Left lobe of liver (tissue), 2 donors: Measurements from ENCODE around the gene DAPK1. TPM values are rescaled to one million over a fixed set of nuclear protein-coding genes. Genes with fewer than 3 reads are reported as not detected.
"Not testable (repeated sequence)": the region's sequence is repeated elsewhere in the genome, so short reads cannot be mapped to it uniquely, and the experiment has no call there.

ENCODE experiments used
- ATAC-seq: fragments of 200-7000 bp; cut with Tn5 transposase; one replicate; pipeline ENCODE4 v1.9.1; 2020; ENCODE audit warnings: mild to moderate bottlenecking, moderate library complexity
- DNase-seq: peaks from one replicate; pipeline ENCODE4 v3.0.0-alpha.2; 2020; ENCODE audit warnings: low spot score
- total RNA-seq: library from RNA; stranded (reverse); gene quantifications from one replicate; pipeline ENCODE4 v1.2.1, GENCODE V29; 2021
- donor health status: DM: no; HTN: no; CAD: no; lungs with moderate emphysema.
- donor health status: DM: no; HTN: yes; CAD: no.

The DAPK1 gene
- total RNA-seq, 1 donor from 2014 or later, result 58.0 TPM

DNA sequence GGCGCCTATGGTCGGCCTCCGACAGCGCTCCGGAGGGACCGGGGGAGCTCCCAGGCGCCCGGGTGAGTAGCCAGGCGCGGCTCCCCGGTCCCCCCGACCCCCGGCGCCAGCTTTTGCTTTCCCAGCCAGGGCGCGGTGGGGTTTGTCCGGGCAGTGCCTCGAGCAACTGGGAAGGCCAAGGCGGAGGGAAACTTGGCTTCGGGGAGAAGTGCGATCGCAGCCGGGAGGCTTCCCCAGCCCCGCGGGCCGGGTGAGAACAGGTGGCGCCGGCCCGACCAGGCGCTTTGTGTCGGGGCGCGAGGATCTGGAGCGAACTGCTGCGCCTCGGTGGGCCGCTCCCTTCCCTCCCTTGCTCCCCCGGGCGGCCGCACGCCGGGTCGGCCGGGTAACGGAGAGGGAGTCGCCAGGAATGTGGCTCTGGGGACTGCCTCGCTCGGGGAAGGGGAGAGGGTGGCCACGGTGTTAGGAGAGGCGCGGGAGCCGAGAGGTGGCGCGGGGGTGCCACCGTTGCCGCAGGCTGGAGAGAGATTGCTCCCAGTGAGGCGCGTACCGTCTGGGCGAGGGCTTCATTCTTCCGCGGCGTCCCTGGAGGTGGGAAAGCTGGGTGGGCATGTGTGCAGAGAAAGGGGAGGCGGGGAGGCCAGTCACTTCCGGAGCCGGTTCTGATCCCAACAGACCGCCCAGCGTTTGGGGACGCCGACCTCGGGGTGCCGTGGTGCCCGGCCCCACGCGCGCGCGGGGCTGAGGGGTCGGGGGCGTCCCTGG, 561 bp downstream of the DAPK1 start:
- peak; percentile 64 for ATAC-seq
- peak; percentile 68 for DNase-seq

DNA sequence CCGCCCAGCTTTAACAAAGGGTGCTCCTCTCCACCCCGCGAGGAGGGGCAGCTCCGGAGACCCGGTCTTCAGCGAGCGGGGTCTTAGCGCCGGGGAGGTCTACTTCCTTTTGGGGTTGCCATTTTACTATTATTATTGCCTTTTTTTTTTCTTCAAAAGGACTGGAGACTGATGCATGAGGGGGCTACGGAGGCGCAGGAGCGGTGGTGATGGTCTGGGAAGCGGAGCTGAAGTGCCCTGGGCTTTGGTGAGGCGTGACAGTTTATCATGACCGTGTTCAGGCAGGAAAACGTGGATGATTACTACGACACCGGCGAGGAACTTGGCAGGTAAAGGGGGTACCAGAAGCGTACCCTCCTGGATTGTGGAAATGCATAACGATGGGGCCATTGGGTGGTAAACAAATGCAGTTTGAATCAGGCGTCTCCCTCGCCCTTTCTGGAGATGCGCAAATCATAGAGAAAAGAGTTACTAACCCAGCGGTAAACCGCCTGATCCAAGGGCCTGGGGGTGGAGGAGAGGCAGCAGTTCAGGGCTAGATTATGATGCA, 1.2 kb downstream of the DAPK1 start:
- ATAC-seq (peak; percentile 28), DNase-seq (no peak)

DNA sequence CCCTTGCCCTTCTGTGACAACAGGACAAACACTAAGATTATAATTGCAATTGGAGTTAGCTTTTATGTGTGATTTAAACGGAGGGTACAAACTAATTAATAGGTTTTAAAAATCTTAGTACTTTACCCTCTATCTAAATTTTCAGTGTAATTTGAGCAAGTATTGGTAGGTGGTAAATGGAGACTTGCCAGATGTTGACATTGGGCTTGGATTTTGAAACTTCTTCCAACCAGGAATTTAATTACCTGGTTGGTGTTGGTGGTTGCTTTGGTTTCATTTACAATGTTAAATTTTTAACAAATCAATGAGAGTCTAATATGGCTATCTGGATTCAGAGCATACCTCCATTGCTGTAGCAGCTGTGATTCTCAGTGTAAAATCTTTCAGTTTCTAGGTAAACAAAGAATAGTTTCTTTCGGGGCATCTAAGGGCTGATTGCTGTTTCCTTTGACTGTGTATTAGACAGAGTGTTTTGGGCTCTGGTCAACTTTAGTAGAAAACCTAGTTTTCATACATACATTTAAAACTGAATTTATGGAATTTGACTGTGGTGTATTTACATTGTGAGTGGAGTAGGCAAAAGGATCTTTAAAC, 1.9 kb downstream of the DAPK1 start:
- no peak for ATAC-seq
- DNase-seq, result no peak

DNA sequence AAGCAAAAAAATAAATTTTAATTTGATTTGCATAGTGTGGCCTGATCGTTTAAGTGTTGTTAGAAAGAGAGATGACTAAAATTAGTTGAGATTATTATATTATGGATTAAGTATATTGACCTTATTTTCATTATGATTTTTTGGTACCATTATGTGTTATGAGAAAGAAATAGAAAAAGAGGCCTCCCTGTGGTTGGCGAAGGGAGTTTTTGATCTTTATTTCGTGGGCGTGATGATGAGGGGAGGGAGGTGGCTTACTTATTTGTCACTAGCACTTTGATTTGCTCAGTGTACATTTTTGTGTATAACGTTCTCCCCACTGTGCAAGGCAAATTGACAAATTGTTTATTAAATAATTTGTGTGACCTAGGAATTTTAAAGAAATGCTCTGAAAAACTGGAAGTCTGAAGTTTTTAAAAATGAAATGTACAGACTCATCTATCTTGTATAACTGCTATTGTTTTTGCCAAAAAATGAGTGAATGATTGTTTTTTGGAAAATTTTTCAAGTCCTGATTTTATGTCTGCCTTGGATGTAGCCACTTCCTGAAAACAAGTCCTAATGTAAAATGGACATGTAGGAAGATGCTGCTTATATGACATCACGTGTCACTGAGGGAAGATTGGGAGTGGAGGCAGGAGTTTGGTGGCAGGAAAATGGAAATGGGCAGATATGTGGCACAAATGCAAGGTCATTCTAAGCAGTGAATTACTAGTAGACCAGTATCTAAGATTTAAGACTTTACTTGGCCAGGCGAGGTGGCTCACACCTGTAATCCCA, 3.0 kb downstream of the DAPK1 start:
- ATAC-seq (no peak), DNase-seq (no peak)

DNA sequence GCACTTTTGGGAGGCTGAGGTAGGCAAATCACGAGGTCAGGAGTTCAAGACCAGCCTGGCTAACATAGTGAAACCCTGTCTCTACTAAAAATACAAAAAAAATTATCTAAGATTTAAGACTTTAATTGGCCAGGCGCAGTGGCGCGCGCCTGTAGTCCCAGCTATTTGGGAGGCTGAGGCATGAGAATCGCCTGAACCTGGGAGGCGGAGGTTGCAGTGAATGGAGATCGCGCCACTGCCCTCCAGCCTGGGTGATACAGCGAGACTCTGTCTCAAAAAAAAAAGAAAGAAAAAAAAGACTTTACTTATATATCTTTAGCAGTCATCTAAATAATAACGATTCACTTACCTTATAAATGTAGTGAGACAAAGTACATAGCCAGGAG, 3.6 kb downstream of the DAPK1 start:
- DNase-seq, ATAC-seq: not testable (repeated sequence)

DNA sequence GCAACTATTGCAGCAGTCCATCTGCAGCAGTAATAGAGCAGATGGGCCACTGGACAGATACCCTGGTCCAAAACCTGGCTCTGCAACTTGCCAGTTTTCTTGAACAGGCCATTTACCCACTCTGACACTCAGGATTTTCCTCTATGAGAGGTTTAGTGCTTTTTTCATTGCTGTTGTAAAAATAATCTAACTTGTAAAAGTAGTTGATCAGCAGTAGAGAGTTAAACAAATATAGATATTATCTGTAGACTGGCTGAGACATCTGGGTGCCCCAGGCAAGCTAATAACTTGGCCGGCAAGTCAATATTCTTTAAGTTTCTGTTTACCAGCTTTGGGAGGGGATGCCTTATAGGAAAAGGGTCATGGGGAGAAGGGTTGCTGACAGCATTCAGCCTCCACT, 4.1 kb downstream of the DAPK1 start:
- no peak for DNase-seq
- ATAC-seq, result no peak

DNA sequence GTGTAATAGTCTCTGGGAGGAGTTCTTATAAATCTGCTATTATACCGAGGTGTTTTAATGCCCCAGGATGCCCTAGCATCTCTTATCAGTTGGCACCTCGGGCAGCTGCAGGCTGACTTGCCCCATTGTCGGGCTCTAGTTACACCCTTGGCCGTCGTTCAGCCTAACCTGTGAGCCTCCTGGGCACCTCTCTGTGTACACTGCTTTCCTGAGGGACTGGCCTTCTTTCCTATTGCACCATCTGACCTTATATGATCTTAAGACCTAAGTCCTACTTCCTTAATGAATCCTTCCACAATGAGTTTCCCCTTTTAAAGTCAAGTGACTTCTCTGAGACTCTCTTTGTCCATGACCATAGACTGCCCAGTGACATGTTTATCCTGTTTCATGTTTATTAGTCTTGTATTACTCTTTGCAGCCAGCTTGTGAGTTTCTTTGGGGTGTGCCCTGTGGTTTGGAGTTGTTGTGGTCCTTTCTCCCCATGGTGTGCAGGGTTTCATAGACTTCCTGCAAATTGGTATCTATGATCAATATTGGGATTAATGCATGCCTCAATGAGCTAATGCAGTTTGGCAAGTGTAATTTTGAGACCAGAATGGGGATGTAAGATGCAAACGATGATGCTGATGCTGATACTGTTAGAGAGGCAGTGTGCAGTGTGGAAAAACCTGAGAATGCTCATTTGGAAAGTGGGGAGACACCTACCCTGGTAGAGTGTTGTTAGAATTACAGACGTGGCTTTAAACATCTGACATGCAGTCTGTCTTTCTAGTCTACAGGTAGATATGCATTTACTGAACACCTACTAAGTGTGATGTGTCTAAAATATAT, 4.9 kb downstream of the DAPK1 start:
- peak; percentile 50 for ATAC-seq

DNA sequence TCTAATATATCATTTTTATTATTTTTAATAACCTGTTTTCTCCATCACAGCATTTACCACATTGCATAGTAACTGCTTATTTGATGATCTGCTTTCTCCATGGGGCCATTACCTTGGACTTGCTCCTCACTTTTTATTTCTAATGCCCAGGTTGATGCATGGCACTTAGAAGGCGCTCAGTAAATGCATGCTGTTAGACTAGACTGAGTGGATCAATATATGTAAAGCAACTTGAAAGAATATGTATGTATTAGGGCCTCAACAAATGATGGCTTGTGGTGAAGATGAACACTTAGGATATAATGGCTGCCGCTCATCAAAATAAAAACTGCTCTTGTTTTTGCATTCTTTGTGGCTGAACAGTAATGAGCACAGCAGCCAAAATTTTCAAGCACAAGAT, 5.8 kb downstream of the DAPK1 start:
- no peak for ATAC-seq
- no peak for DNase-seq

More for the DNA sequence above, 4.9 kb downstream of the DAPK1 start:
- DNase-seq, result peak; percentile 87

DNA sequence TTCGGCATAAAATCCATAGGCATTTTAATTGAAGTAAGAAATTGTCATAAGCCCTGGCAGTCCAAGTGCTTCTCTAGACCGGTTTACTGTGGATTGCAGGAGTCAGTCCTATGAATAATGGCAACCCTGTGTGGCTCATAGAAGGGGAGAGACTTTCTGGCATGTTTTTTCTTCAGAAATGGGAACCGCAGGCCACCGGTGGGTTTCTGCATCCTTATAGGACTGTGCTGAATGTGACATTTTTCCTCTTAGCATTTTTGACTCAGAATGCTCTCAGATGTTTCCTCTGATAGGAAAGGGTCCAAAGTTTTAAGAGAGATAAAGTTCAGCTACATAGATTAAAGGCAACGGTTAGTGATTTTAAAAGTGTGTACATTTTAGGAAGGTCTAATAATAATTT, 6.3 kb downstream of the DAPK1 start:
- ATAC-seq (no peak), DNase-seq (no peak)

DNA sequence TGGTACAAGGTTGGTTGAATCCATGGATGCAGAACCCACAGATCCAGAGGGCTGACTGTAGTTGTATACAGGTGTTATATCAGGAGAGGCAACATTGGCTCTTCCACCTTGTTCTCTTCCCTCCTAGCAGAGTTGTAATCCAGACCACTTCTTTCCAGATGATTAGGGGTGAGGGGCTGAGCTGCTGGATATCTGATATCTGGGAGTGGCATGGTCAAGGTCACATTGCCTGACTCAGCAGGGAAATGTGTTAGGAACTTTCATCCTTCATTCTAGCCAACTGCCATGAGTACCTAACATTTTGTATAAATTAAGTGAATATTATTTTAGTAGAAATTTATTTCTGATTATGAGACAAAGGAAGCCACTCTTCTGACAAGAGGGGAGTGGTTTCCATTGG, 7.3 kb downstream of the DAPK1 start:
- DNase-seq (no peak), ATAC-seq (no peak)

DNA sequence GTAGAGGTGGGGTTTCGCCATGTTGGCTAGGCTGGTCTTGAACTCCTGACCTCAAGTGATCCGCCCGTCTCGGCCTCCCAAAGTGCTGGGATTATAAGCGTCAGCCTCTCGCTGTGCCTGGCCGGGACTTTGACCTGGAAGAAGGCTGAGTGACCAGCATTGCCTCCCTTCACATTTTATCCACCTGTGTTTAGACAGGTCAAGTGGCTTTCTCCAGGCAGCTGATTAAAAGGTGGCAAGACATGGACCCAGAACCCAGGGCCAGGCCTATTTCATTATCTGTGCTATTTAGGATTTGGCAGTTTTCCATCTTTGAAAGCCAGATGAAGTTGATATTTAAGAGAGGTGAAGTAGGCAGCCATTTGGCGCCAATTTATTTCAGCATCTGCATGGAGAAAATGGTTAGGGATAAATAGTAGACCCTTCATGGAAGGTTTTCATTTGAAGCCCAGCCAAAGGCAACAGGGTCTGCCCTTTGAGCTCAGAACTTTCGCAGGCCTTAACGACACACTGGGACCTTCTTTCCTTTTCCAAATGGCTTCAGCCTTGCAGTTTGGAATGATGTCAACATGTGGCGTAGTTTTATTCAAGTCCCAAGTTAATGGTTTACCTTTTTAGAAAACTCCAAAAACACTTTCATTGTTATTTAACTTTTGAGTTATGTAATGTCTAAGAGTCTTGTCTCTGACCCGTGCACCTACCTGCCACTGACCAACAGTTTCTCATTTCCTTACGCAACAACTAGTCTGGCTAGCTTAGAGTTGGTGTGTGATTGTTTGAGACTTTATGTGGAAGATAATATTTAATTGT, 8.4 kb downstream of the DAPK1 start:
- ATAC-seq (peak; percentile 67), DNase-seq (peak; percentile 78)

DNA sequence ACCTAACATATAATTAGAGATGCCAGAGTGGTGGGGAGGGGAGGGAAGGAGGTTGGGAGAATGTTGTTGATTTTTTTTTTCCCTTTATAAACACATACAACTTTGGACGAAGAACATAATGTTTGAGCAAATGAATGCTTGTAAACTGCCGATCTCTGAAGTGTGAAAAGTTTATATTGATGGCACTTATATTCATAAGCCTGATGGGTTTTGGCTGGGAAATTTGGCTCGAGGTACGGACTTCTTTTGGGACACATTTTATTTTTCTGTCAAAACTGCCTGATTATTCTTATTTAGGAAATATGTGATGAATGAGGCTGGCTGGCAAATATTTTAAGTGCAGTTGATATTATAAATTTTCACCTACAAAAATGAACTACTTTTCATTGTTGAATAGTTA, 9.9 kb downstream of the DAPK1 start:
- DNase-seq (no peak), ATAC-seq (no peak)

DNA sequence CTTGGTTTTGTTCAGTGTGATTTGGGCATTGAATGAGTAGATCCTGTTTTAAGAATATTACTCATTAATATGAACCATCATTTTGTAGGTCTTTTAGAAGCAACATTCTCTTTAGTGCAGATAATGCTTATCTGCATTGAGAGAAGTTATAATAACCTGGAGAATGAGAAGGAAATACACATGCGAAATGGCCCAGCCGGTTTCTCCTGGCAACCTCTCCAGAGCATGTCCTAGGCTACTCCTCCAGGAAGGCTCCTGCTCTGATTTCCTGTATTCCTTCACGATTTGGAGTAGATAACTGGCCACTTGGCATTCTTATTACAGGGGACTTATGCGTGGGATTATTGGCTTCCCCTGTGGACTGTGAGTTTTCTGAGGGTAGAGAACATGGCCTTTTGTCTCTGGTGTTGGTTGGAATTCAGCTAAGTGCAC, 12.6 kb downstream of the DAPK1 start:
- ATAC-seq (no peak), DNase-seq (no peak)

DNA sequence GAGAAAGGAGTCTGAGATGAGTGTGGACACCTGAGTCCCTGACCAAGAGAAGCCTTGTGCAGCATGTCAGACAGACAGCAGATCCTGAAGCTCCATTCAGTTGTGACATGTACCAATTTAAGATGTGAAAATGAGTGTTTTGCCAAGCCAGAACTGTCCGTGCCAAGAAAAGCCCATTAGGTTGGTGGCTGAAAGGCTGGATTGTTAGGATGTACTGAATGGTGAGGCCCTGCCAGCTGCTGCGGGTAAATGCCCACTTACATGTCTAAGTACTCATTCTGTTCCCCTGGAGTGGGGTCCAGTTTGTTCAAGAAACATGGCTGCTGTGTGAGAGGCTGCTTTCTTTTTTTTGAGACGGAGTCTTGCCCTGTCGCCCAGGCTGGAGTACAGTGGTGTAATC, 14.6 kb downstream of the DAPK1 start:
- no peak for ATAC-seq
- no peak for DNase-seq

DNA sequence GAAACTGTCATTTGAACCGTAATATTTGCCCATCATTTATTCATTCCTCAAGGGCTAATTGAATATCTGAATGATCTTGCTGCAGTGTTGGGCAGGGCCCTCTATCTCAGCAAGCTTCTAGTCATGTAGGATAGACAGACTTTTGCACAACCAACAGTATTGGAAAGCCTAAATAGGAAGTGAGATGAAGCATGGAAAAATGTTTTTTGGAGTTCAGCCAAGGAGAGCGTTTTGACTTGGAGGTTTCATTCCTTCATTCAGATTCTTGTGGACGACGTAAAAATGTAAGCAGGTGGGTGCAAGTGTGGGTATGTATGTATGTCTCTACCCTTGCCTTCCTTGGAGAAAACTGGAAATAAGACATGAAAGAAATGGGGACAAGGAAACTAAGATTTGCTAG, 15.5 kb downstream of the DAPK1 start:
- ATAC-seq, result no peak
- no peak for DNase-seq

DNA sequence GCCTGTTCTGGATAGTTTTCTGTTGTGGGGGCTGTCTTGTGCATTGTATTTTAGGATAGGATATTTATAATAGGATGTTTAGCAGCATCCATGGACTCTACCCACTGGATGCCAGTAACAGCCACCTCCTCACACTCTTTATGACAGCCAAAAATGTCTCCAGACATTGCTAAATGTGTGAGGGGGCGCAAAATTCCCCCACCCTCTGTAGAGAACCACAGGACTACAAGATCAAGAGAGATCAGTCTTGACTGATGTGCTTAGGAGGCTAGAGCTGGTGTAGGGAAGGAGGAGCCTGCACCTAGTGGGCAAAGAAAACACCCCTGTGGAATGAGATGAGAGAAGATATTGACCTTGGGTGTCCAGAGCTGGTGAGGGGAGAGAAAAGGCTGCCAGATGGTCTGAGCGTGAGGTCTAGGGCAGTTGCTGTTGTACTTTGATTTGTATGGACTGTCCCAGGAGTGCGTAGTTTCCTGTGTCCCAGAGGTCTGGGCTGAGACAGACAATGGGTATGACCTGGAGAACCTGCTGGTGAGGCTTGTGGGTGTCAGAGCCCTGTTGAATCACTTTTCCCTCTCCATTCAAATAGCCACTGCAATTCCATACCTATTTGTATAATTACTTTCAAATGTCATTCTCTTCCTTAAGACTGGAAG, 16.3 kb downstream of the DAPK1 start:
- ATAC-seq (peak; percentile 61), DNase-seq (no peak)

DNA sequence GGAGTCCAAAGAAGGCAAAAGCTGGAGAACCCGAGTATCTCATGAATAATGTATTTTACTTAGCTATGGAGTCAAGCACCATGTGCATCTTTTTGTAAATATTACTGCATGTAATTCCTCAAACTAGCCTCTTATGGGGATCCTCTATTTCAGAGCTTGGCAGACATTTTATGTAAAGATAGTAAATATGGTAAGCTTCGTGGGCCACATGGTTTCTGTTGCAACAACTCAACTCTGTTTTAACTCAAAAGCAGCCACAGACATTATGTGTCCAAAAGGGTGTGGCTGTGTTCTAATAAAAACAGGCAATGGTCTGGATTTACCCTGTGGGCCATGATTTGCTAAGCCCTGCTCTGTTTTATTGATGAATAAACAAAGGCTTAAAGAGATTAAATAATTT, 17.3 kb downstream of the DAPK1 start:
- ATAC-seq (no peak), DNase-seq (no peak)

DNA sequence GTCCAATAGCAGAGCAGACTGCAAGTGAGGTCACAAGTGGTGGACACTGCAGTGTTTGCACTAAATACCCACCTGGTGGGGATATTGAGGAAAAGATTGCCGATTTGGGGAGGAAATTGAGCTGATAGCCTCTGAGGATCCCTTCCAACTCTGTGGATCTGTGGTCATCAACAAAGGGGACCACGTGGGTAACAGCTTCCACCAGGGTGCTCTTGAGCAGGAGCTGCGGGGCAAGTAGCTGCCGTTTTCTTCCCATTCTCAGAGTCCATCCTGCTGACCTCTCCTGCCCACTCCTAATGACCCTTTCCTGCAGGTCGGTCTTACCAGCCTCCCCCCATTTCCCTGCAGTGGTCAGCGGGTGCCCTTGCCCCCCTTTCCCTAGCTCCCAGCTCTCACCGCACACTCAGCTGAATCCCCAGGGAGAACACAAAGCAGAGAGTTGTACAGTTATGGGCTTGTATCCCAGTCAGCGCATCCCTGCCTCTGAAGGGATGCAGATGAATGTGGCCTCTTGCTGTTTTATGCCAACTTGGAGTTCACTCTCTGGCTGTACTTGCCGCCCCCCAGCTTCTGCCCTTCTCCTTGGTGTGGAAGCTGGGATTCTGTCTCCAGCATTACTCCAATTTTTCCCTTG, 18.0 kb downstream of the DAPK1 start:
- DNase-seq (no peak), ATAC-seq (no peak)
